Neutrophil (primary cell): ENCODE results near the gene INPP5A.

ENCODE experiments used
- H3K27ac ChIP-seq: fragments of 200-600 bp; sonication (generic); 2 replicates; pipeline ENCODE4 v1.5.1; 2016; ENCODE audit warnings: mild to moderate bottlenecking, moderate library complexity
- H3K27me3 ChIP-seq: fragments of 200-600 bp; sonication (generic); 2 replicates; pipeline ENCODE4 v1.6.0; 2016; ENCODE audit warnings: mild to moderate bottlenecking
- H3K36me3 ChIP-seq: fragments of 200-600 bp; sonication (generic); 2 replicates; pipeline ENCODE4 v1.5.1; 2017
- H3K4me1 ChIP-seq, 2 experiments: fragments of 200-600 bp in 1 of 2; sonication (generic) in 1 of 2; 1 replicate in 1 of 2; 2 replicates in 1 of 2; pipeline versions ENCODE4 v1.5.1 to v1.6.1; 2013 to 2016; ENCODE audit warnings: low read depth in 1 of 2, low read length in 1 of 2, mild to moderate bottlenecking in 1 of 2, moderate library complexity in 1 of 2; ENCODE audit not compliant: control insufficient read depth in 1 of 2, insufficient read depth in 1 of 2
- H3K4me3 ChIP-seq, 2 experiments: fragments of 200-600 bp in 1 of 2; sonication (generic) in 1 of 2; 1 replicate in 1 of 2; 2 replicates in 1 of 2; pipeline ENCODE4 v1.5.1; 2013 to 2016; ENCODE audit warnings: low read depth in 1 of 2, low read length in 1 of 2, mild to moderate bottlenecking in 1 of 2, moderate library complexity in 1 of 2
- H3K9me3 ChIP-seq: fragments of 200-600 bp; sonication (generic); 2 replicates; pipeline ENCODE4 v1.5.1; 2016
- TF ChIP-seq, protein P1 (sequence below): fragments of 200-600 bp; sonication (generic); IDR thresholded peaks from 2 replicates; pipeline ENCODE4 v1.5.1; 2016; ENCODE audit warnings: antibody characterized with exemption

INPP5A gene

DNA sequence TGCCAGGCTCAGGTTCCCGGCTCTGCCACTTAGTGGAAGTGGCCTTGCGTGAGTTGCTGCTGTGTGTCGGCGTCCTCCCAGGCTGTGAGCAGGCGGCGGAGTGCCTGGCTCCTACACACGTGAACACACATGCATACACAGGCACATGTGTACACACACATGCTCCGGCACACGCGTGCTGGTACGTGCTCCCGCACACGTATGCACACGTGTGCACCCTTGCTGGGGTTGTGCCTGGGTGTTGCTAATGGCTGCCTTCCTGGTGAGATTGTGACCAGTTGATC, 107.6 kb downstream of the INPP5A start:
- Histone ChIP-seq H3K4me1 (no peaks in the 10 kb centered on the region), H3K4me3 (no peak overlapping the region), H3K9me3 (no peaks in the 10 kb centered on the region), H3K27ac (no peak overlapping the region), H3K27me3 (no peaks in the 10 kb centered on the region), H3K36me3 (peaks cover 42% of the 10 kb centered on the region)
- TF ChIP-seq, protein P1, sequence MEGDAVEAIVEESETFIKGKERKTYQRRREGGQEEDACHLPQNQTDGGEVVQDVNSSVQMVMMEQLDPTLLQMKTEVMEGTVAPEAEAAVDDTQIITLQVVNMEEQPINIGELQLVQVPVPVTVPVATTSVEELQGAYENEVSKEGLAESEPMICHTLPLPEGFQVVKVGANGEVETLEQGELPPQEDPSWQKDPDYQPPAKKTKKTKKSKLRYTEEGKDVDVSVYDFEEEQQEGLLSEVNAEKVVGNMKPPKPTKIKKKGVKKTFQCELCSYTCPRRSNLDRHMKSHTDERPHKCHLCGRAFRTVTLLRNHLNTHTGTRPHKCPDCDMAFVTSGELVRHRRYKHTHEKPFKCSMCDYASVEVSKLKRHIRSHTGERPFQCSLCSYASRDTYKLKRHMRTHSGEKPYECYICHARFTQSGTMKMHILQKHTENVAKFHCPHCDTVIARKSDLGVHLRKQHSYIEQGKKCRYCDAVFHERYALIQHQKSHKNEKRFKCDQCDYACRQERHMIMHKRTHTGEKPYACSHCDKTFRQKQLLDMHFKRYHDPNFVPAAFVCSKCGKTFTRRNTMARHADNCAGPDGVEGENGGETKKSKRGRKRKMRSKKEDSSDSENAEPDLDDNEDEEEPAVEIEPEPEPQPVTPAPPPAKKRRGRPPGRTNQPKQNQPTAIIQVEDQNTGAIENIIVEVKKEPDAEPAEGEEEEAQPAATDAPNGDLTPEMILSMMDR, result no peak

DNA sequence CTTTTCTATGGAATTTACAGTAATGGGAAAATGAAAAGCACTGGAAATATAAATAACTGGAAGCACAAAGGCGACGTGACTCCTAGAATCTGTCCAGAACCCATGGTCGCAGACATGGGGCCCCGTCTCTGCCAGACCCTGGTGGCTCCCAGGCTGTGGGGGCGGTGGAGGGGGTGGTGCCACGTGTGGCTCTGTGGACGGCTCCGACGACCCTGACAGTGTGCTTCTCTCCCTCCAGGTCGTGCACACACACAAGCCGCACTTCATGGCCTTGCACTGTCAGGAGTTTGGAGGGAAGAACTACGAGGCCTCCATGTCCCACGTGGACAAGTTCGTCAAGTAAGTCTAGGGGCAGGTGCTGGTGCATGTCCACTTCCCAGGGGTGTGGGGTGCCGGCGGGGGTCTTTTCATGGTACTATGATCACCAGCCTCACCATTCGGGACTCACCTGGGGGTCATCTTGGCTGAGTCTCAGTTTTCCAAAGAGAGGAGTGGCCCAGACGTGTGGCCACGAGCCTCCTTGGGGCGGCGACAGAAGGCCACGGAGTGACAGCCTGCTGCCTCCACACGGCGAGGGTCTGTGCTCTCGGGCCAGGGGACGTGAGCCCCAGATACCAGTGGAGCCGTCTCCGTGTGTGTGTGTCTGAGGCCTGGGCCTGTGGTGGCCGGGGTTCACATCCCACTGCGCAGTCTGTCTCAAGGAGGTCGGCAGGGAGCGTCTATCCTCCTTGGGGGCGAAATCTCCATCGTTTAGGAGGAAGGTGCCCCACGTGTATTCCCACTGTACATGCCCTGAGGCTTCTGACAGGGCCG, 108.2 kb downstream of the INPP5A start:
- TF ChIP-seq, protein P1, result no peak
- H3K27me3 ChIP-seq, result no peaks in the 10 kb centered on the region
- no peak overlapping the region for H3K4me3 ChIP-seq
- peaks cover 48% of the 10 kb centered on the region for H3K36me3 ChIP-seq
- no peaks in the 10 kb centered on the region for H3K9me3 ChIP-seq
- no peak overlapping the region for H3K27ac ChIP-seq
- no peaks in the 10 kb centered on the region for H3K4me1 ChIP-seq

DNA sequence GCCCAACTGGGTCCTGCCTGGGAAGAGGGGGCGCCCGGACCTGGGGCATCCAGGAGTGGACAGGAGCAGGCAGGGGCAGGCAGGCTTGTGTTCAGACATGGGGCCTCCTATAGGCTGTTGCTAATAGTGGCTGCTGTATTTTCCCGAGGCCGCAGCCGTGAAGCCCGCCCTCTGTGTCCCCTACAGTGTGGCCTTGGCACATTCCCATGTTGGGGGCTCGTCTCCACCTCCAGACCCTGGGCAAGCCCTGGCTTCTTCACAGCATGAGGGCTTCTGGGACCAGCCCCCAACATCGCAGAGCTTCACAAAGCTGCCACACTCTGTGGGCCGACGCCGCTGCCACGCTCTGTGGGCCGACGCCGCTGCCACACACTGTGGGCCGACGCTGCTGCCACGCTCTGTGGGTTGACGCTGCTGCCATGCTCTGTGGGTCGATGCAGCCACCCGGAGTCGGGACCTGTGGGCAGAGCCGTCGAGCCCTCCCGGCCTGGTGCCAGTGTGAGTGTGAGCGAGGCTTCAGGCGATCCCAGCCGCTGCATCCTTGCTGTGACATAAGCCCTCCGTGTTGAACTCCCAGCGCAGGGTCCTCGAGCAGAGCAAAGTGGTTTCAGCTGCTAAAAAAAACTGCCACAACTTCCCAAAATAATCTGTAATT, 109.0 kb downstream of the INPP5A start:
- Histone ChIP-seq H3K4me3 (no peak overlapping the region), H3K4me1 (no peaks in the 10 kb centered on the region), H3K27ac (no peak overlapping the region), H3K36me3 (peaks cover 56% of the 10 kb centered on the region), H3K27me3 (no peaks in the 10 kb centered on the region), H3K9me3 (no peaks in the 10 kb centered on the region)
- TF ChIP-seq, protein P1, result no peak

DNA sequence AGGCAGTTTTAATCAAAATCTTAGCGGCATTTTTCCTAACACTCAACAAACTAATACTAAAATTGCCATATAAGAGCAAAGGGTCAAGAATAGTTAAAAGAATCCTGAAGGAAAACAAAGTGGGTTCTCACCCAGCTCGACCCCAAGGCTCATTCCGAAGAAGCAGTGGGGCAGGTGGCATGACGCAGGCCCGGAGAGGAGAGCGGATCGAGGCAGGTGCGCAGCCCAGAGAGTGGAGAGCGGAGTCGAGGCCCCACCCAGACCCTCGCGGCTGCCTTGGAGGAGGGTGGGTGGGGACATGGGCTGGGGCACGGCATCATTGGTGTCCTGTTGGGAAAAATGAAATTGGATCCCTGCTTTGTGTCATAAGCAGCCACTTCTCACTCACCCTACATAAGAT, 109.8 kb downstream of the INPP5A start:
- Histone ChIP-seq H3K27me3 (no peaks in the 10 kb centered on the region), H3K4me3 (no peak overlapping the region), H3K36me3 (peaks cover 61% of the 10 kb centered on the region), H3K9me3 (no peaks in the 10 kb centered on the region), H3K27ac (no peak overlapping the region), H3K4me1 (no peaks in the 10 kb centered on the region)
- TF ChIP-seq, protein P1, result no peak

DNA sequence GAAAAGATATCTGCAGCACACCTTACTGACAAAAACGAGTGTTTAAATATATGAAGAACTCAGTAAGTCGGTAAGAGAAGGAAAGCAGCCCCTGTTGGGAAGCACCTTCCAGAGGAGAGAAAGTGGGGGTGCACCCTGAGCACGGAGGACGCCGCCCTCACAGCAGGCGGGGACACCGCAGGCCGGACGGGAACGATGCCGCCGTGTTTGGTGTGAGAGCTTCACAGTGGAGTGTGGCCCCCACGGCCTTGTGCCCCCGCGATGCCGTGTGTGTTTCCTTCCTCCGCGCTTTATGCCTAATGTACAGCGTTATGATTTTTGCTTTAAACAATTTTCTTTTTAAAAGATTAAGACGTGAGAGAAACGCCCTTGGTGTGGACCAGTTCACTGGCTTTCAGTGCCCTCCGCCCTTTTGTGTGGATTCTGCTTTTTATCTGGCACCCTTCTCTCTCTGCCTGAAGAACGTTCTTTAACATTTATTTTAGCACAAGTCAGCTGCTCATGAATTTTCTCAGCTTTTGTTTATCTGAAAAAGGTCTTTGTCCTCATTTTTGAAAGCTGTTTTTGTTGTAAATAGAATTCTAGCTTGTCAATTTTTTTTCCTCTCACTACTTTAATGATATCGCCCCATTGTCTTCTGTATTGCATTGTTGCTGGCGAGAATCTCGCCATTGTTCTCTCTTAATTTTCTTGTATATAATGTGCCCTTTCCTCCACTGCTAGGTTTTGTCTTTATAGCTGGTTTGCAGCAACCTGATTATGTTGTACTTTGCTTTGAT, 110.7 kb downstream of the INPP5A start:
- TF ChIP-seq, protein P1, result no peak
- H3K36me3 ChIP-seq, result peaks cover 66% of the 10 kb centered on the region

More for the DNA sequence above, 110.7 kb downstream of the INPP5A start:
- Histone ChIP-seq H3K9me3 (no peaks in the 10 kb centered on the region), H3K27ac (no peak overlapping the region), H3K4me3 (no peak overlapping the region), H3K27me3 (no peaks in the 10 kb centered on the region), H3K4me1 (no peaks in the 10 kb centered on the region)
